Measurements from ENCODE around the gene KCNK3.

The KCNK3 gene

GRCh38 chr2:26715528-26716270 is 23.2 kb downstream of the KCNK3 start:
- DNase-seq, result no peak

GRCh38 chr2:26716340-26716739 is 23.8 kb downstream of the KCNK3 start:
- DNase-seq, result no peak

- DNase-seq, result no peak
Observed at GRCh38 chr2:26716769-26717168, 24.2 kb downstream of the KCNK3 start.

- no peak for DNase-seq
Observed at GRCh38 chr2:26717362-26717761, 24.8 kb downstream of the KCNK3 start.

GRCh38 chr2:26718949-26719686 is 26.6 kb downstream of the KCNK3 start:
- no peak for DNase-seq

- no peak for DNase-seq
Observed at GRCh38 chr2:26720322-26721114, 28.0 kb downstream of the KCNK3 start.

- no peak for DNase-seq
Observed at GRCh38 chr2:26721115-26722032, 28.9 kb downstream of the KCNK3 start.

GRCh38 chr2:26722328-26722727 is 29.8 kb downstream of the KCNK3 start:
- DNase-seq, result no peak

- DNase-seq, result no peak
Observed at GRCh38 chr2:26722911-26723310, 30.4 kb downstream of the KCNK3 start.

- DNase-seq, result no peak
Observed at GRCh38 chr2:26723475-26723874, 31.0 kb downstream of the KCNK3 start.

GRCh38 chr2:26723991-26724750 is 31.6 kb downstream of the KCNK3 start:
- DNase-seq, result no peak

- DNase-seq, result no peak
Observed at GRCh38 chr2:26724784-26725520, 32.4 kb downstream of the KCNK3 start.

GRCh38 chr2:26725521-26725820 is 32.9 kb downstream of the KCNK3 start:
- DNase-seq, result no peak

GRCh38 chr2:26726228-26726627 is 33.7 kb downstream of the KCNK3 start:
- no peak for DNase-seq

- DNase-seq, result peak in 1 of 2 donors; percentile 16
Observed at GRCh38 chr2:26727641-26728561, 35.4 kb downstream of the KCNK3 start.

GRCh38 chr2:26729311-26729710 is 36.8 kb downstream of the KCNK3 start:
- DNase-seq, result no peak

GRCh38 chr2:26730549-26731344 is 38.2 kb downstream of the KCNK3 start:
- DNase-seq, result no peak

- DNase-seq, result no peak
Observed at GRCh38 chr2:26731714-26732113, 39.2 kb downstream of the KCNK3 start.

- DNase-seq, result no peak
Observed at GRCh38 chr2:26732446-26732845, 39.9 kb downstream of the KCNK3 start.

Data from activated CD4-positive, alpha-beta T cell treated with anti-CD3 and anti-CD28 coated beads for 4 hours (primary cell).